Suppressor macrophage treated with lipopolysaccharide for 1 hour (primary cell): ENCODE data around the gene ARHGAP44.

Source experiments
- DNase-seq, 3 donors: peaks; one replicate each; pipeline ENCODE4 v3.0.0-alpha.2; 2020 to 2022

The ARHGAP44 gene, protein sequence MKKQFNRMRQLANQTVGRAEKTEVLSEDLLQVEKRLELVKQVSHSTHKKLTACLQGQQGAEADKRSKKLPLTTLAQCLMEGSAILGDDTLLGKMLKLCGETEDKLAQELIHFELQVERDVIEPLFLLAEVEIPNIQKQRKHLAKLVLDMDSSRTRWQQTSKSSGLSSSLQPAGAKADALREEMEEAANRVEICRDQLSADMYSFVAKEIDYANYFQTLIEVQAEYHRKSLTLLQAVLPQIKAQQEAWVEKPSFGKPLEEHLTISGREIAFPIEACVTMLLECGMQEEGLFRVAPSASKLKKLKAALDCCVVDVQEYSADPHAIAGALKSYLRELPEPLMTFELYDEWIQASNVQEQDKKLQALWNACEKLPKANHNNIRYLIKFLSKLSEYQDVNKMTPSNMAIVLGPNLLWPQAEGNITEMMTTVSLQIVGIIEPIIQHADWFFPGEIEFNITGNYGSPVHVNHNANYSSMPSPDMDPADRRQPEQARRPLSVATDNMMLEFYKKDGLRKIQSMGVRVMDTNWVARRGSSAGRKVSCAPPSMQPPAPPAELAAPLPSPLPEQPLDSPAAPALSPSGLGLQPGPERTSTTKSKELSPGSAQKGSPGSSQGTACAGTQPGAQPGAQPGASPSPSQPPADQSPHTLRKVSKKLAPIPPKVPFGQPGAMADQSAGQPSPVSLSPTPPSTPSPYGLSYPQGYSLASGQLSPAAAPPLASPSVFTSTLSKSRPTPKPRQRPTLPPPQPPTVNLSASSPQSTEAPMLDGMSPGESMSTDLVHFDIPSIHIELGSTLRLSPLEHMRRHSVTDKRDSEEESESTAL

DNA sequence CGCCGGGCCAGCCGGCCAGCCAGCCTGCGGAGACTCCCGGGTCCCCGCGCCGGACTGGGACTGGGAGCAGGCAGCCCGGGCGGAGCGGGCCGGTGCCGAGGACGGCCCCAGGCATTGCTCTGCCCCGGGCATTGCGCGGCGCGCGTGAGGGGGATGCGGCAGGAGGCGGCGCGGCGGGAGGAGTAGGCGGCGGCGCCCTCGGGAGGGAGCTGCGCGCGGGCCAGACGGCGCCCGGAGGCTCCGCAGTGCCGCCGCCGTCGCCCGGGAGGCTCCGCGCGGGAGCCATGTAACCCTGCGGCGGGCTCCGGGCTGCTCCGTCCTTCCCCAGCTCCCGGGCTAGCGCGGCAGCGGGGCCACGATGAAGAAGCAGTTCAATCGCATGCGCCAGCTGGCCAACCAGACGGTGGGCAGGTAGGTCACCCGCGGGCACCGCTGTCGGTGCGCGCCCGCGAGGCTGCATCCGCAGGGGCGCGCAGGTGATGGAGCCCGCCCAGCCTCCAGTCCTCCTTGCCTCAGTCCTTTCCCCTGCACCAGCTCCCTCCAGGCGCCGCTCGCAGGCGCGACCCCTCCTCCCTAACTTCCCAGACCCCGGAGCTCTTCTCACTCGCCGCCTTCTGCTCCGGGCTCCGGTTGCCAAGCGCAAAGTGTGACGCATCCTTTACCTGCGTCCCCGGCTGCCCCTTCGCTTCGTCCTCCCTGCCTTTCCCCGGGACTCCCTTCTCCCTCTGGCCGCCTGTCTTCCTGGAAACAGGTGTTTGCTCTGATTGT is at the start of gene ARHGAP44:
TSS of gene ARHGAP44 (plus strand) at position 18 of the 768 bp plus-strand sequence. CDS start at position 359, 341 bp downstream.
- peak in 2 of 3 donors; percentile 23 to 52 for DNase-seq

DNA sequence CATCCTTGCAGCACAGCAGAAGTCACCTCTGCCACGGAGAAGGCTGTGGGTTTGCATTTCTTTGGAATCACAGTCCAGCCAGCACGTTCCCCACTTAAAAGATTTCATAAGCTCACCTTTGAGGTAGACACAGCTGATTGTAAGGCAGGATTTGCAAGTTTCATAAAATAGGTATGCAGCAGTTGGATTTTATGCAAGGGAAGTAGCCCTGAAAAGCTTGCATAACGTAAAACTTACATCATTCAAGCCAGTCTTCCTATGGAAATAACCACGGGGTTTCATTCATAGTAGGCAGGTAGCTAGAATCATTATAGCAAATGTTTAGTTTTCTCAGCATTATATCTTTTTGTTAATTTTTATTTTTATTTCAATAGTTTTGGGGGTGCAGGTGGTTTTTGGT is 49.8 kb upstream of the ARHGAP44 start:
- DNase-seq: no peak

DNA sequence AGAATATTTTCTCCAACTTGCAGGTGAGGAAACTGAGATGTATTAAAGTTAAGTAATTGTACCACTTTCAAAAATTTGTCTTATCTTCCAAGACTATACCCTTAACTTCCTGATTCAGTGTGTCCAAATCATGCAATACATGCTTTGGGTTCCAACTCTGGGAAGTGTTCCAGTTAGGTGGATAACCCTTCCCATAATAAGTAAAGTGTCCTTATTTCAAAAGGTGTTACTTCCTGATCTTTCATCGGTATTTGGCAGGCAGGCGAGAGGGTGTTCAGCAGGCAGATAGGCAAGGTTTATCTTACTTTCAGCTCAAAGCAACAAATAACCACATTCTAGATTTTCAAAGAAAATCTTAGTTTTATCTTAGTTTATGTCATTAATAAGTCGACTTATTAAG is 46.3 kb upstream of the ARHGAP44 start:
- DNase-seq: no peak

DNA sequence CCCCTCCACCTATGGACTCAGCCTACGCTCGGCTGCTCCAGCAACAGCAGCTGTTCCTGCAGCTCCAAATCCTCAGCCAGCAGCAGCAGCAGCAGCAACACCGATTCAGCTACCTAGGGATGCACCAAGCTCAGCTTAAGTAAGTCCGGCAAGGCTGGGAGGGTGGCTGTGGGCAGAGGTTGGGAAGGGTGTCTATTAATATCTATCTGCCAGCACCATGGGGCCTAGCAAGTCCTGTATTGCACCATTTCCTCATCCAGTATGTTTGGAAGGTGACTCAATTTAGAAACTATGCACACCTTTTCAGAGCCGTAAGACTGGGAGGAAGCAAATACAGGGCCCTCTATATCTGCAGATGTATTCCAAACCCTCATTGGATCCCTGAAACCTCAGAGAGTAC is 45.0 kb upstream of the ARHGAP44 start:
- no peak for DNase-seq

DNA sequence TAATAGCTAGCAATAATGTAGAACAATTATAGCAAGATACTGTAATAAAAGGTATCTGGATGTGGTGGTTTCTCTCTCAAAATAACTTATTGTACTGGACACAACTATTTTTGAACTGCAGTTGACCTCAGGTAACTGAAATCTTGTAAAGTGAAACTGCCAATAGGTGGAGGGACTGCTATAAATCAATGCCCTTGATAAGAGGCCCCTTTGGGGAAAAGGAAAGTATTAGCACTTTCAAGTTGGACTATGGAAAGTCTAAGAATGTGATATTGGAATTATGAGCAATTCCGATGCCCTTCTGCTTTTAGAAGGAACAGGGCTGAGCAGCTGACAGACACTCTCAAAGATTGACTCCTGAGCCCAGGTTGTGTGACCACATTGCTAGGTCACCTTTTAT is 44.5 kb upstream of the ARHGAP44 start:
- DNase-seq: no peak

DNA sequence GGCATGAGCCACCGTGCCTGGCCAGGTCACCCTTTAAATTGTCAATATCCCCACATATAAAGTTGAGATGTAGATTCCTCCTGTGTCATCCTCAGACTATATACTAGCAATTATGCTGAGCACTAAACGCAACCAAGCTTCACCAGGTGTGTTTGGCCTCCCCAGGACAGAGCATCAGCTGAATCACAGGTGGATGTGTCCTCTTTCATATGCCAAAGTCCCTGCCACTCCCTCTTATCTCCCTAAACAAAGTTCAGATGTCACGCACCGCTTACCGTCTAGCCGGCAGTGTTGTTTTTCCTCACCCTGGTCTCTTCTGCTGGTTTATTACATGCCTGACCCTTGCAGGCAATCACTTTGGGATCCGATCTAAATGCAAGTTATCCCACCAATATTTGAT is 43.8 kb upstream of the ARHGAP44 start:
- no peak for DNase-seq

DNA sequence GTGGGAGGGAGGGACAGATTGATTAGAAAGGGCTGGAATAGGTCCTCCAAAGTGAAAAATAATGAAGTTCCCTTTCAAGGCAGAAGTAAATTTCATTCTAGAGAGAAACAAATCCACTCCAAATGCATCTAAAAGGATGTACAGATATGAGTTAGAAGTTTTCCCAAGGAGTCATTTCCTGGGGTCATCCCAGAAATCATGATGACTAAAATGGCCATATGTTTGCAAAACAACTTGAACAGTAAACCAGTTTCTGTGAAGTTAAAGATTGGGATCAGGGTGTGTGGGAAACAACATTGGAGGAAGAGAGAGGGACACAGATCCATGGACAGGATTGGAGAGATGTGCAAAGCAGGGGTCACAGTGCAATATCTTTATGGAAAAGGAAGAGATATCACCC is 32.5 kb upstream of the ARHGAP44 start:
- no peak for DNase-seq

DNA sequence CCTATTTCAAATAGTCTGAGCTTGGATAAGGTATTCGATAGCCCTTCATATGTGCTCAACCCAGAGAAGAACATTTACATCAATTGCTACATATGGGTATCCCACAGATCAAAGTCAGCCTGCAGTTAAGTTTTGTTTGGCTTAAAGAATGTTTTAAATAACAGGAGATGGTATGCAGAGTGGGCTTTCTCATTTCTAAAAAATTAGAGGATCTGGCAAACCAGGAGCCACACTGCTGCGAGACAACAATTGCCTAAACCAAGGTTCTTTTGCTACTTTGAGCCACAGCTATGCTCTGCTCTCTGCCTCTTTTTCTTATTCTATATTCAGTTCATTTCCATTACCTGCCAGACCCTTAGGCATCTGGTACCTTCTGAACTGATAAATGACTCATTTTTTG is 30.2 kb upstream of the ARHGAP44 start:
- no peak for DNase-seq

DNA sequence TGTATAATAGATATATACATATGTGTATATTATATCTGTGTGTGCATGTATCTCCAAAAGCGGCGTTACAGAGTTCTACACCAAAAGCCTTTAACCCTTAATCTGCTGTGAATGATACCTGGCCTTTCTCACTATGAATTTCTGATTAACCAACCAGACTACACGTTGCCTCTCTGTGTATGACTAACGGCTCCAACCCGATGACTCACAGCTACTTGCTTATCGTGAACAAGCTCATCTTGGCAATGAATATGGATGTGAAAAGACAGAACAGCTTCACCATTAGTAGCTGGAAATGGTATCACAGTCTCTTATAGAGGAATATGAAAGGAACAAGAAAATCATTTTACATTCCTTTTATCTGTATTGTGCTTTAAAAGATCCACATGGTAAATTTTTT is 23.8 kb upstream of the ARHGAP44 start:
- DNase-seq: no peak

DNA sequence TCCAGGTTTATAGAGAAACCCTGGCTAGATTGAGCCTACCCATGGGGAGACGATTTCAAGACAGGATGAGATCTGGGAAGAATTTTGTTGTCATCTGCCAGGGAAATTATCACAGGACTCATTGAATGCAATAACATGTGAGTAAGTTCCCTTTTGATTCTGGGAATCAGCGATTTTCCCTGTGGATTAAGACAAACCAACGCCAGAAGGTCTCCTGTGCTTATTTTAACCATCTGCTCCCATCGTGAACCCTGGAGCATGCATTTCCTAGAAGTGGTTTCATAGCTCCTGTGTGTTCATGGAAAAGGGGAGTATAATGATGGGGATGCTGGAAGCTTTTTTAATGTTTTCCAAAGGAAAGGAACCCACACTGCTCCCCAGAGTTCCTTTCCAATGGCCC is 21.0 kb upstream of the ARHGAP44 start:
- no peak for DNase-seq

DNA sequence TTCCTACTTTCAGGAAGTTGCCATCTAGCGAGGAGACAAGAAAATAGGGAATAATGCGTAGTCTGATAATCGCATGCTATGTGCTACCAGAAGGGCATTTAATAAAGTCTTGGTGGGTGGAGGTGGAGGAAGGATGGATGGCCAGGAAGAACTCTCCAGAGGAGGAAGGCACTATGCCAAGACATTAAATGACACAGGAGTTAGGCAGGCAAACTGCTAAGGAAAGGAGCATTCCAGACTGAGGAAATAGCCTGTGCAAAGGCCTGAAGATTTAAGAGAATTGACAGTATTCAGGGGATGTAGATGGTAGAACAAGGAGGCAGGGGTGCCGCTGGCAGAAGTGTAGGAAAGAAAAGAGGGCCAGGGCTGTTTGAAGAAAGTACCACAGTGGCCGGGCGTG is 19.3 kb upstream of the ARHGAP44 start:
- no peak for DNase-seq

DNA sequence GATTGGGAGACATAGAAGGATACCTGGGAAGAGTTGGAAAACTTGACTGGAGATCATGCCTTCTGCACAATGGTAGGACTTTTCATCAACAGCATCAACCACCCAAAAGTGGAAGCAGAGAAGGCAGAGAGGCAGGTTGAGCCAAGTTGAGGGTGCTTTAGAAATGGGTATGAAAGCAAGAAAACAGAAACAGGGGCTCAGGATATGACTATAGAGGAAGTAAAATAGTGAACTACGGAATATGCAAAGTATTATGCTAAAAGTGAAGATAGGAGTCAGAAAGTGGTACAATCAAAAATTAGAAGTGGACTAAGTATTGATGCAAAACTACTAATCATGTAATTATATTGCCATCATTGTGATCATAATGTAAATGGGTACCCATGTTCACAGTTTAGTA is 16.1 kb upstream of the ARHGAP44 start:
- DNase-seq: no peak

DNA sequence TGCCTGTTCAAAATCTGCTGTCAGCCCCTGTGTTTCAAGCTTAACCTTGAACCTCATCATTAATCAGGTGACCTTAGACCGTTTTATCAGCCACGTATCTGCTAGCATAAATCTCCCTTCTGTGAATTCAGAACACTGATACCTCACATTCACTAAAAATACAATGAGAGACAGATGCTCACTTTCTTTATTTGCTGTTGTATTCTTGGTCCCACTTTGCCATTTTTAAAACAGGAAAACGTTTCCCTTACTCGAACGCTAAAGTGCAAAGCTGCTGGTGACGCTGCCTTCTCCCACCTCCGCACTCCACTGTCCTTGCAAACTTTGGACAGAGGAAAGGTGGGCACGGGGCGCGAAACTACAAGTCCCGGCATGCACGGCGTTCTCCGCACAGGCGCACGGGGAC is 220 bp upstream of the ARHGAP44 start:
- peak in 1 of 3 donors; percentile 15 for DNase-seq

DNA sequence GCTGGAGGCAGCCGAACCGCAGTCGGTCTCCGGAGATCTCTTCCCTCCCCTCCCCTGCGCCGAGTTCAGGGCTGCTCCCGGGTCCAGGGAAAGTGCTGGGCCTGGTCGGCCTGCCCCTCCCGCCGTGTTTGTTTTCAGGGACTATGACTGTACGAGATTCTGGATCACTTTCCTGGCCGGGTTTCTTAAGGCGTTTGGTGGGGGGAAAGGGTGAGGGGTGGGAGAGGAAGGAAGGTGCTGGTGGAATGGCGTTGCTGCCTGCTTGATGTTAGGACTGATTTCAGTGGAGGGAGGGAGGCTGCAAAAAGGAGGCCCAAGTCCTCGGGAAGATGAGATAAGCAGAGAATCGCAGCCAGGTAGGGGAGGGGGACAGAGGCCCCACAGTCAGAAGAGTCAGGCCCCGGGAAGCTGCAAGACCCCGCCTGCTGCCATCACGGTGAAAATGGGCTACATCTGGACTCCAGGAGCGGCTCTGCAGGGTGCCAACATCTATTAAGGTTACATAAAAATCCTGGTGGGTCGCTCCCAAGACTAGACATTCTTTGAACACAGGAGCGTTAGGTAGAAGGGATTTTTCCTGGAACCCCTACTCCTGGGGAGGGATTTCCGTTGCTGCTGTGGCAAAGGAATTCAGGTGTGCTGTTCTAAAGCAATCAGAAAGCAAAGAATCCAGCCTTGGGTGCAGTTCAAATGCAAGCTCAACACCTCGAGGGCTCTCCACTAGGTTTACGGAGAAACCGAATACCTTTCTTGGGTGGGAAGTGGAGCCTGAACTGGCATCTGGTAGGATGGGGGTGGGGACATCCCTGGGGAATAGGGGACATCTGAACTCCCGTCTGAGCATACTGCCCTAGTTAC is 1.2 kb downstream of the ARHGAP44 start:
- DNase-seq: no peak

DNA sequence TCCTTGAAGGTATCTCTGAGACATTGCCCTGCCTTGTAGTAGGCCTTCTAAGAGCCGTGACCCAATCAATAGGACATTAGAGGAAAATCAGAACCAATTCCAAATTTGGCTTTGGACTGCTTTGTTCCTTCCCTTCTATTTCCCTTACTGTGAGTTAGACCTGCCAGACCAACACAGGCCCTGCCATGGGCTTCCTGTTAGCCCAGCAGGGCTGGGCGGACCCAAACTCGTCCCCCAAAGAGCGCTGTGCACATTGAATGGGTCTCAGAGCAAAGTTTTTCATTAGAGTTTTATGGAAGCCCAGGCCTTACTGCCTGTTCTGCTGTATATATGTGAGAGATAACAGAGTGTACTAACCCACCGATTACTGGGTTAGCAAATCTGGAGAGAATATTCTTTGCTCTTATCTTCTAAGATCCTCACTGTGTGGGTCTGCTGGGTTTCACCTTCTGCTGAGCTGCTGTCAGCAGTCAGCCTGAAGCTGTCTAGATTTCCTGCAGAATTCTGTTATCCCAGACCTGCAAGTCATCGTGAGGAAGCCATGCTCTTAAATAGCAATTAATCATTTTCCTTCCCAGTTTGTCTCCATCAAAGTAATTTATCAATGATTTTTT is 5.7 kb downstream of the ARHGAP44 start:
- DNase-seq: no peak

DNA sequence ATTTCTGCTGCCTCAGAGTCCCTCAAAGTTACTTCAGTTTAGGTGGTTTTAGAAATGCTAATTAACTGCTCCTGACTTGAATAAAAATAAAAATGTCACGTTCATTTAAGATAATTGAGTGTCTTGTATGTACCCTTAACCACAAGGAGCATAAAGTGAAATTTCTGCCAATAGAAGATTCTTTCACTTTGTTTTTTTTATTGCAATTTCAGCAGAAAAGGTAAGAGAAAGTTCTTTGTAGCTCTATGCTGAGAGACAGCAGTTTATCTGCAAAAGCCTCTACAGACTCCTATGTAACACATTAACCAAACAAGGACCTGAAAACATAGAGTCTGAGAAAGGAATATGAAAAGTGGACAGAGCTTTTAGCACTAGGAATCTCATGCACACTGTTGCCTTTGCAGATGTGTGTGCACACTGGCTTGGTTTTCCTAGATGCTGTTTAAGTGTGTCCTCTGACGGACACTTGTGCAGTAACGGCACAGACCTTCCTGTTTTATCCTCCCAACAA is 11.6 kb downstream of the ARHGAP44 start:
- DNase-seq: no peak

DNA sequence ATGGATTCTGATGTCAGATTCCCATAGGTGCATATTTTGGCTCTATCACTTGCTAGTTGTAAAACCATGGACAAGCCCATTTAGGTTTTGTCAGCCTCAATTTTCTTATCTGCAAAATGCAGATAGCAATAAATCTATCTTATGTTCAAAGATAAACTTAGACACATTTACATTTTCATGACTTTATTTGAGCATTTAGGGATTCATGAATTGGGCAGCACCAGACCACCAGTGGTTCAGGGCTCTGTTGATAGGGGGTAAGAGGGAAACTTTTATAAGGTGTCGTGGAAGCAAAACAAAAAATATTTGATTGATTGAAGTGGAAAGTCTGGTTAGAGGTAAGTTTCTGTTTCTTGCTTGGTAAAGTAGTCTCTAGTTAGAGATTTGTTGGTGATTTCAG is 17.3 kb downstream of the ARHGAP44 start:
- DNase-seq: no peak

DNA sequence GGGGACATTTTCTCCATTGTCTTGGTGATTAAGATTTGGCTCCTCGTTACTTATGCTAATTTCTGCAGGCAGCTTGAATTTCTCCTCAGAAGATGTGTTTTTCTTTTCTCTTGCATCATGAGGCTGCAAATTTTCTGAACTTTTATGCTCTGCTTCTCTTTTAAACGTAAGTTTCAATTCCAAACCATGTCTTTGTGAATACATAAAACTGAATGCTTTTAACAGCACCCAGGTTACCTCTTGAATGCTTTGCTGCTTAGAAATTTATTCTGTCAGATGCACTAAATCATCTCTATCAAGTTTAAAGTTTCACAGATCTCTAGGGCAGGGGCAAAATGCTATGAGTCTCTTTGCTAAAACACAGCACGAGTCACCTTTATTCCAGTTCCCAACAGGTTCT is 19.4 kb downstream of the ARHGAP44 start:
- DNase-seq: no peak

DNA sequence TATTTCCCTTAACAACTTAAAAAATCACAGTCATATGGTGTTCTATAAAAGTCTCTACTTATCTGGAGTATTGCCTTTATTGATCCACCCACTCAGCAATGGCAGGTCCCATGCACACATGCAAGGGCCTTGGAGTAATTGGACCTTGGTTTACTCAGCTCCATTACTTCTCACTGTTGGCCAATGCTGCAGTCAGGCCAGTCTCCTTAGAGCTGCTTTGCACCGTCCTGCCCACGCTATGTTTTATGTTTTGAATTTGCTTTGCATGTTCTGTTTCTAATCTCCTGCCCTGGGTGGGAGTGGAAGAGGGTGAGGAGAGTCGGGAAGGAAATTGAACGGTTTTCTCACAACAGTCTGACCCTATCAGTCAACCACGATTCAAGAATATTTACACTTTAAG is 23.6 kb downstream of the ARHGAP44 start:
- DNase-seq: no peak

DNA sequence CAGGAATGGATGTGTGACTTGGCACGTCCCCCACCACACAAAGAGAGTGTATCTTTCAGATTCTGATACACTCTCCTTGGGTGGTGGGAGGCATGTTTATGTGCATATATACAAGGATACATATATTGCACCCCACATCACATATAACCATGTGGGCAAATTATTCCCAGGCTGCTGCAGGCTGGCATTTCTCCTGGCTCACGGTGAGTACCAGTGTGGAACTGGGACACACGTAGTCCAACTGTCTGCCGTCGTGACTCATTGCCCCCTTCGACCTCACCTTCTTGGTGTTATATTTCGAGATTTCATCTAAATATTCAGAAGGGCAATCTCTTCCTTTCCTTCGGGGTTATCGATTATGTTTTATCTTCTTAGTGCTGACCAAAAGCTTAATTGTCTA is 24.4 kb downstream of the ARHGAP44 start:
- DNase-seq: no peak

DNA sequence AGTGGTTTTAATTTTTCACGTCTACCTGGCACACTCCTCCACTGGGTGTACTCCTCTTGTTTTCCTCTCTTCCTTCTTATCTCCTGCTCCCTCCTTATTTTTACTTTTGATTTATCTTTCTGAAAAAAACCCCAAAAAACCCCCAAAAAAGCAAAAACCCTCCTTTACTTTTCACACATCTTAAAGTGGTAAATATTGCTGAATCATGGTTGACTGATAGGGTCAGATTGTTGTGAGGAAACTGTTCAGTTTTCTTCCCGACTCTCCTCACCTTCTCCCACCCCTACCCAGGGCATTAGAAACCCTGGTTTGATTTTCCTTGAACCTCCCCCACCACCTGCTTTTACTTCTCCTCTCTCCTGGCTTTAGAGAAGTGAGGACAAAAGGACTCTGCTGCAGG is 25.4 kb downstream of the ARHGAP44 start:
- DNase-seq: no peak

DNA sequence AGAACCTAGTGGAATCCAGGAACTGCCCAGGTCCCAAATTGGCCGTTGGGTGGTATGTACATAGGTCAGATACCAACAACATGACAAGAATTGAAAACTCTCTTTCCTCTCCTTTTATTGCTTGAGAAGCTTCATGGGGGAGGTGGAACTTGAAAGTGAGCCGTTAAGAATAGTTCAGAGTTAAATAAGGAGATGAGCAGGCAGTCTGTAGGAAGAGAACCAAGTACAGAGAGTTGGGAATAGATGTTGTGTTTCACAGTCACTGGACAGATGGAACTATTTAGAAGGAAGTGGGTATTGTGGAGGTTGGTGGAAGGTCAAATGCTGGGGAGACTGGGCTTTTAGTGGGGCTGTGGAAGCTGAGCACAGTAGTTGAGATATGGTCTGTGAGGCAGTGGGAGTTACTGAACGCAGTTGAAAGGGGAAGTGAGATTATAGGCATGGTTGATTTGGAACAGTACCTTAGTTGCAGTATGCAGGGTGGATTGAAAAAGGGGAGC is 26.4 kb downstream of the ARHGAP44 start:
- no peak for DNase-seq
